Fibroblast of pulmonary artery (primary cell): Measurements from ENCODE around the gene AGAP9.
"Not testable (repeated sequence)": the region's sequence is repeated elsewhere in the genome, so short reads cannot be mapped to it uniquely, and the experiment has no call there.

Experiments used
- DNase-seq: peaks from one replicate; pipeline ENCODE4 v3.0.0-alpha.2; 2010; ENCODE audit warnings: low read depth
- H3K4me3 ChIP-seq: replicated peaks from 2 replicates; pipeline ENCODE4 v1.5.1; 2011; ENCODE audit warnings: low read depth, mild to moderate bottlenecking, control low read depth, low read length, moderate library complexity
- TF ChIP-seq, protein P1 (sequence below): IDR thresholded peaks from 2 replicates; pipeline ENCODE4 v1.5.1; 2011; ENCODE audit warnings: mild to moderate bottlenecking, control low read depth, low read length, inconsistent platforms; ENCODE audit errors: missing control alignments

AGAP9 gene

DNA sequence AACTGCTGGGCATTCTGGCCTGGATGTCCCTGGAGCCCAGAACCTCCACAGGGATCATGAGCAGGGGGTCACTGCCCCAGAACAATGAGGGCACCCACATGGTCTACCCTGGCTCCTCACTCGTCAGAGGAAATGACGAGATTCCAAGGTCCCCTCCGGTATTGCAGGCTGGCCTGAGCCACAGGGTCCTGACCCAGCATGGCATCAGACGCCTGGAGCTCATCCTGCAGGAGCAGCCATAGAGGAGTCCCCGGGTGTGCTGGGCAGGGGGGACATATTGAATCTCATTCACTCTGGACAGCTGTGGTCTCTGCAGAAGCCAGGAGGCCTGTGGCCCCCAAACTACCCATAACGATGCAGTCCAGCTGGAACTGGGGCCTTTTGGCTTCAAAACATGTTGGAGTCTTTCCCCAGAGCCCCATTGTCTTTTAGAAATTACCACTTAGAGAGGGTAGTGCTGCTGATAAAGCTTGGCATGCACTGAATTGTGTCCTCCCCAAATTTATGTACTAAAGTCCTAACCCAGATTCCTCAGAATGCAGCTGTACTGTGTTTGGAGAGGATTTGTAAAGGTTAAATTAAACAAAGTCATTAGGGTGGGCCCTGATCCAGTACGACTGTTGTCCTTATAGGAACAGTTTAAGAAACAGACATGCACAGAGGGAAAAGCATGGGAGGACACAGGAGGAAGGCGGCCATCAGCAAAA, 67.2 kb downstream of the AGAP9 start:
- no peak overlapping the region for H3K4me3 ChIP-seq
- TF ChIP-seq, protein P1, sequence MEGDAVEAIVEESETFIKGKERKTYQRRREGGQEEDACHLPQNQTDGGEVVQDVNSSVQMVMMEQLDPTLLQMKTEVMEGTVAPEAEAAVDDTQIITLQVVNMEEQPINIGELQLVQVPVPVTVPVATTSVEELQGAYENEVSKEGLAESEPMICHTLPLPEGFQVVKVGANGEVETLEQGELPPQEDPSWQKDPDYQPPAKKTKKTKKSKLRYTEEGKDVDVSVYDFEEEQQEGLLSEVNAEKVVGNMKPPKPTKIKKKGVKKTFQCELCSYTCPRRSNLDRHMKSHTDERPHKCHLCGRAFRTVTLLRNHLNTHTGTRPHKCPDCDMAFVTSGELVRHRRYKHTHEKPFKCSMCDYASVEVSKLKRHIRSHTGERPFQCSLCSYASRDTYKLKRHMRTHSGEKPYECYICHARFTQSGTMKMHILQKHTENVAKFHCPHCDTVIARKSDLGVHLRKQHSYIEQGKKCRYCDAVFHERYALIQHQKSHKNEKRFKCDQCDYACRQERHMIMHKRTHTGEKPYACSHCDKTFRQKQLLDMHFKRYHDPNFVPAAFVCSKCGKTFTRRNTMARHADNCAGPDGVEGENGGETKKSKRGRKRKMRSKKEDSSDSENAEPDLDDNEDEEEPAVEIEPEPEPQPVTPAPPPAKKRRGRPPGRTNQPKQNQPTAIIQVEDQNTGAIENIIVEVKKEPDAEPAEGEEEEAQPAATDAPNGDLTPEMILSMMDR, result no peak
- no peak for DNase-seq

- DNase-seq, result not testable (repeated sequence)
Measured at GRCh38 chr10:47455350-47456078, 67.9 kb downstream of the AGAP9 start.

DNA sequence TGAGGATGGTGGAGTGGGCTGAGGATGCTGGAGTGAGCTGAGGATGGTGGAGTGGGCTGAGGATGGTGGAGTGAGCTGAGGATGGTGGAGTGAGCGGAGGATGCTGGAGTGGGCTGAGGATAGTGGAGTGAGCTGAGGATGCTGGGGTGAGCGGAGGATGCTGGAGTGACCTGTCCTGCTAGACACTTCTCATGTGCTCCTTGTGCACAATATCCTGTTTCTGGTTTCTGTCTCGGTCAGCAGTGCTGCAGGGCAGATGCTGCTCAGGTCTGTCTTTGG, 68.7 kb downstream of the AGAP9 start:
- H3K4me3 ChIP-seq, result no peak overlapping the region
- TF ChIP-seq, protein P1, result no peak
- DNase-seq, result no peak

More at GRCh38 chr10:47455350-47456078, 67.9 kb downstream of the AGAP9 start:
- H3K4me3 ChIP-seq, result not testable (repeated sequence)

GRCh38 chr10:47454008-47454779, 69.2 kb downstream of the AGAP9 start:
- TF ChIP-seq, protein P1, result no peak
- no peak for DNase-seq
- H3K4me3 ChIP-seq, result no peak overlapping the region

GRCh38 chr10:47453141-47454007, 70.1 kb downstream of the AGAP9 start:
- no peak overlapping the region for H3K4me3 ChIP-seq
- DNase-seq, result no peak
- TF ChIP-seq, protein P1, result no peak

DNA sequence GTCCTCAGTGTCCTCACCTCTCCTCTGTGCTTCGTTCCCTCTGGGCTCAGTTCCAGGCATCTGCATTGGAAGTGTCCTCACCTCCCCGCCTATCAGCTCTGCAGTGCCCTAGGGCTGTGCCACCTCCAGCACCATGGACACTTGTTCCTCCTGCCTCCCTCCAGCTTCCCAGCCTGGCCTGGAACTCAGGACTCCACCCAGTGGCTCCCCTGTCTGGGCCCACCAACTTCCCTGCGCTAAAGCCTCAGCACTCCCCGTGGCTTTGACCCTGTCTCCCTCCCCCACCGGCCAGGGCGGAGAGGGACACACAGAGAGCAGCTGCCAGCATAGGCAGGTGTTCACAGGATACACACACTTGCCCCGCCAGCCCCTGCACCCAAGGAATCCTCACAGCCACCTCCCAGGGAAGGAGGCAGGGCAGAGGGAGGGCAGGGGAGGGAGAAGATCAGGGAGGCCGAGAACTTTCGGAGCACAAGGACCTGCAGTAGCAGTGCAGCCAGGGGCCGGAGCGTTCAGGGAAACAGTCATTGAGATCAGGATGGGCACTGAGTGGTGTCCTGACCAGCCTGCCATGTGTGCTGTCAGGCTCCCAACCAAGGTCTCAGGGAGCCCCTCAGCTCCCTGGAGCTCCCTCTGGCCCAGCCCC, 70.8 kb downstream of the AGAP9 start:
- DNase-seq, result no peak
- no peak overlapping the region for H3K4me3 ChIP-seq
- TF ChIP-seq, protein P1, result no peak
